H9 (cell line): ENCODE data around the gene IQSEC2. TPM values are rescaled to one million over a fixed set of nuclear protein-coding genes. Genes with fewer than 3 reads are reported as not detected.

ENCODE experiments used
- DNase-seq: peaks from one replicate; pipeline ENCODE4 v3.0.0-alpha.2; 2017
- H2AFZ ChIP-seq: one replicate; pipeline ENCODE4 v1.6.1; 2013; ENCODE audit warnings: mild to moderate bottlenecking, low read length, control low read depth, moderate library complexity
- H2AK5ac ChIP-seq: 2 replicates; pipeline ENCODE4 v1.6.1; 2013; ENCODE audit warnings: low read length, control low read depth, mixed read lengths; ENCODE audit not compliant: insufficient read length
- H2BK120ac ChIP-seq: one replicate; pipeline ENCODE4 v1.6.1; 2013; ENCODE audit warnings: low read depth, mild to moderate bottlenecking, low read length, control low read depth, inconsistent platforms; ENCODE audit not compliant: poor library complexity, severe bottlenecking
- H2BK12ac ChIP-seq: 2 replicates; pipeline ENCODE4 v1.6.1; 2013; ENCODE audit warnings: low read length, control low read depth, mixed read lengths, low read depth; ENCODE audit not compliant: insufficient read length
- H2BK15ac ChIP-seq: 2 replicates; pipeline ENCODE4 v1.6.1; 2013; ENCODE audit warnings: low read depth, low read length, control low read depth
- H2BK20ac ChIP-seq: one replicate; pipeline ENCODE4 v1.6.1; 2013; ENCODE audit warnings: low read depth, mild to moderate bottlenecking, low read length, control low read depth, inconsistent platforms; ENCODE audit not compliant: poor library complexity, severe bottlenecking
- H2BK5ac ChIP-seq: 2 replicates; pipeline ENCODE4 v1.6.1; 2013; ENCODE audit warnings: low read length, control low read depth, mixed read lengths; ENCODE audit not compliant: insufficient read length
- H3K14ac ChIP-seq: 2 replicates; pipeline ENCODE4 v1.6.1; 2013; ENCODE audit warnings: low read length, control low read depth; ENCODE audit not compliant: insufficient read depth
- H3K18ac ChIP-seq: 2 replicates; pipeline ENCODE4 v1.6.1; 2013; ENCODE audit warnings: low read depth, mild to moderate bottlenecking, mixed read lengths, low read length, control low read depth; ENCODE audit not compliant: insufficient read length
- H3K23ac ChIP-seq: 2 replicates; pipeline ENCODE4 v1.6.1; 2013; ENCODE audit warnings: low read length, control low read depth, mixed read lengths, low read depth; ENCODE audit not compliant: insufficient read length
- H3K23me2 ChIP-seq: 2 replicates; pipeline ENCODE4 v1.6.1; 2013; ENCODE audit warnings: low read depth, mild to moderate bottlenecking, mixed read lengths, low read length, control low read depth; ENCODE audit not compliant: insufficient read length, poor library complexity, severe bottlenecking
- H3K27ac ChIP-seq: 2 replicates; pipeline ENCODE4 v1.5.1; 2013; ENCODE audit warnings: low read length, control low read depth, mixed read lengths, low read depth; ENCODE audit not compliant: insufficient read length
- H3K27me3 ChIP-seq: 2 replicates; pipeline ENCODE4 v1.6.1; 2013; ENCODE audit warnings: low read length, control low read depth, inconsistent platforms; ENCODE audit not compliant: insufficient read depth
- H3K4ac ChIP-seq: 2 replicates; pipeline ENCODE4 v1.6.1; 2013; ENCODE audit warnings: low read depth, mild to moderate bottlenecking, control low read depth, inconsistent platforms, low read length, moderate library complexity
- H3K4me1 ChIP-seq: 2 replicates; pipeline ENCODE4 v1.6.1; 2013; ENCODE audit warnings: low read length, control low read depth, inconsistent platforms; ENCODE audit not compliant: insufficient read depth
- H3K4me2 ChIP-seq: 2 replicates; pipeline ENCODE4 v1.6.1; 2013; ENCODE audit warnings: low read length, control low read depth, mixed read lengths; ENCODE audit not compliant: insufficient read length, insufficient read depth
- H3K56ac ChIP-seq: 2 replicates; pipeline ENCODE4 v1.6.1; 2013; ENCODE audit warnings: low read depth, mild to moderate bottlenecking, mixed read lengths, low read length, control low read depth; ENCODE audit not compliant: insufficient read length
- H3K79me1 ChIP-seq: 2 replicates; pipeline ENCODE4 v1.6.1; 2013; ENCODE audit warnings: low read depth, mild to moderate bottlenecking, moderate library complexity, low read length, control low read depth, inconsistent platforms; ENCODE audit not compliant: insufficient read depth, poor library complexity, severe bottlenecking
- H3K79me2 ChIP-seq: 2 replicates; pipeline ENCODE4 v1.6.1; 2013; ENCODE audit warnings: low read length, control low read depth, inconsistent platforms; ENCODE audit not compliant: insufficient read depth
- H3K9ac ChIP-seq: 2 replicates; pipeline ENCODE4 v1.6.1; 2013; ENCODE audit warnings: low read length, control low read depth, mixed read lengths; ENCODE audit not compliant: insufficient read length; ENCODE audit errors: extremely low read depth
- H3K9me3 ChIP-seq: one replicate; pipeline ENCODE4 v1.6.1; 2013; ENCODE audit warnings: low read depth, low read length, inconsistent platforms; ENCODE audit not compliant: control insufficient read depth
- H3T11ph ChIP-seq: one replicate; pipeline ENCODE4 v1.6.1; 2013; ENCODE audit warnings: mild to moderate bottlenecking, low read length, control low read depth, inconsistent platforms
- H4K20me1 ChIP-seq: one replicate; pipeline ENCODE4 v1.6.1; 2013; ENCODE audit not compliant: control insufficient read depth, insufficient read length, insufficient read depth
- H4K5ac ChIP-seq: 2 replicates; pipeline ENCODE4 v1.6.1; 2013; ENCODE audit warnings: low read depth, mild to moderate bottlenecking, mixed read lengths, low read length, control low read depth; ENCODE audit not compliant: insufficient read length
- H4K8ac ChIP-seq: replicated peaks from 2 replicates; pipeline ENCODE4 v1.6.1; 2013; ENCODE audit warnings: low read length, control low read depth, mixed read lengths, low read depth; ENCODE audit not compliant: insufficient read length
- H4K91ac ChIP-seq: 2 replicates; pipeline ENCODE4 v1.6.1; 2013; ENCODE audit warnings: low read depth, mild to moderate bottlenecking, moderate library complexity, mixed read lengths, low read length, control low read depth; ENCODE audit not compliant: insufficient read length
- H3K27ac Mint-ChIP-seq, 3 experiments: 2 replicates in 2 of 3; 3 replicates in 1 of 3; pipeline ENCODE4 v1.8.0; 2020 to 2021; ENCODE audit warnings: mixed read lengths in 3 of 3, mild to moderate bottlenecking in 1 of 3, moderate library complexity in 1 of 3
- H3K27me3 Mint-ChIP-seq: 2 replicates; pipeline ENCODE4 v1.8.0; 2021; ENCODE audit warnings: low read depth, mild to moderate bottlenecking, moderate library complexity, mixed read lengths
- H3K36me3 Mint-ChIP-seq, 3 experiments: 2 replicates in 2 of 3; 3 replicates in 1 of 3; pipeline ENCODE4 v1.8.0; 2020 to 2021; ENCODE audit warnings: low read depth in 3 of 3, mixed read lengths in 3 of 3; ENCODE audit not compliant: insufficient read depth in 1 of 3
- H3K4me1 Mint-ChIP-seq, 2 experiments: 2 replicates each; pipeline ENCODE4 v1.8.0; 2020; ENCODE audit warnings: mixed read lengths in 2 of 2
- H3K4me3 Mint-ChIP-seq, 2 experiments: 2 replicates in 1 of 2; 3 replicates in 1 of 2; pipeline ENCODE4 v1.8.0; 2020 to 2021; ENCODE audit warnings: mild to moderate bottlenecking in 2 of 2, mixed read lengths in 2 of 2, moderate library complexity in 1 of 2
- H3K9me3 Mint-ChIP-seq, 2 experiments: 2 replicates in 1 of 2; 3 replicates in 1 of 2; pipeline ENCODE4 v1.8.0; 2020; ENCODE audit warnings: mild to moderate bottlenecking in 2 of 2, mixed read lengths in 2 of 2, moderate library complexity in 1 of 2
- CTCF ChIP-seq: fragments of 200-600 bp; sonication (generic); conservative IDR thresholded peaks from 3 replicates; pipeline ENCODE4 v1.8.0; 2021; ENCODE audit warnings: antibody characterized with exemption, mild to moderate bottlenecking
- WGBS: extraction: QIAGEN DNeasy Blood & Tissue Kit; methylation state at CpG from one replicate; pipeline ENCODE4 v1.1.7; 2013; ENCODE audit warnings: missing lambda C conversion rate, low lambda C conversion rate, mixed read lengths; ENCODE audit not compliant: insufficient read length; ENCODE audit errors: extremely low coverage; 5-methylcytosine and 5-hydroxymethylcytosine counted together
- total RNA-seq: library from RNA; stranded (reverse); gene quantifications from 2 replicates; pipeline ENCODE4 v1.2.1, GENCODE V29; 2021

The IQSEC2 gene
- total RNA-seq, 1 experiment from 2014 or later: 7.0 TPM

- peaks cover 69 to 70% of the 10 kb centered on the region in 2 experiments for H3K9me3 Mint-ChIP-seq
- no peak overlapping the region for H2BK5ac ChIP-seq
- H2AFZ ChIP-seq: no peak overlapping the region
- no peak for DNase-seq
- H3K36me3 Mint-ChIP-seq: peaks cover 0 to 9% (median 0%) of the 10 kb centered on the region in 3 experiments; a peak in 3 of 7 replicates
- H3K14ac ChIP-seq: no peak overlapping the region
- H2BK20ac ChIP-seq: no peak overlapping the region
- H3K56ac ChIP-seq: no peak overlapping the region
- no peaks in the 10 kb centered on the region for H3K79me1 ChIP-seq
- no peak overlapping the region for H3K4ac ChIP-seq
- H3K27me3 ChIP-seq: no peaks in the 10 kb centered on the region
- H2BK12ac ChIP-seq: no peak overlapping the region
- H3K27ac ChIP-seq: no peak overlapping the region
- H2BK15ac ChIP-seq: no peak overlapping the region
- no peaks in the 10 kb centered on the region for H3K23me2 ChIP-seq
- TF ChIP-seq CTCF: no peak
- H3K23ac ChIP-seq: no peak overlapping the region
- H3K4me1 ChIP-seq: no peaks in the 10 kb centered on the region
- H3K4me3 Mint-ChIP-seq: no peak overlapping the region
- H3K18ac ChIP-seq: no peak overlapping the region
- no peaks in the 10 kb centered on the region for H3K79me2 ChIP-seq
- no peak overlapping the region for H2BK120ac ChIP-seq
- no peak overlapping the region for H2AK5ac ChIP-seq
- H3T11ph ChIP-seq: no peak overlapping the region
- no peak overlapping the region for H4K8ac ChIP-seq
- no peak overlapping the region for H4K91ac ChIP-seq
- no peaks in the 10 kb centered on the region for H4K20me1 ChIP-seq
- peaks cover under 1% of the 10 kb centered on the region for H3K9me3 ChIP-seq
- no peak overlapping the region for H4K5ac ChIP-seq
- no peak overlapping the region for H3K27ac Mint-ChIP-seq
- H3K9ac ChIP-seq: no peak overlapping the region
- H3K27me3 Mint-ChIP-seq: peaks cover 2% of the 10 kb centered on the region; the same call in 1 of the 2 replicates
- no peak overlapping the region for H3K4me2 ChIP-seq
- WGBS: no CpG with 5 or more reads among the region's 3 CpGs
- H3K4me1 Mint-ChIP-seq: peaks cover 11 to 13% of the 10 kb centered on the region in 2 experiments
Observed at GRCh38 chrX:53300157-53300556, 18.8 kb upstream of the IQSEC2 start.
